K562 (cell line): Measurements from ENCODE around the gene SOX11.

ENCODE experiments used
- CHCHD3 ChIP-seq: fragments of 250-450 bp; sonication (Bioruptor Pico); IDR thresholded peaks from 2 replicates; pipeline ENCODE4 v2.1.2; 2022; ENCODE audit warnings: mild to moderate bottlenecking
- EWSR1 ChIP-seq: fragments of 450-650 bp; IDR thresholded peaks from 2 replicates; pipeline ENCODE4 v1.6.1; 2018; ENCODE audit warnings: borderline replicate concordance, mild to moderate bottlenecking, low read depth, moderate library complexity; ENCODE audit not compliant: partially characterized antibody
- EZH2 ChIP-seq: IDR thresholded peaks from 2 replicates; pipeline ENCODE4 v1.6.1; 2012; ENCODE audit warnings: low read depth, mild to moderate bottlenecking, inconsistent platforms, low read length, borderline replicate concordance
- TAL1 ChIP-seq: fragments of 450-650 bp; IDR thresholded peaks from 2 replicates; pipeline ENCODE4 v1.6.1; 2016; ENCODE audit warnings: mild to moderate bottlenecking
- TF ChIP-seq, protein P1 (sequence below), 3 experiments: fragments of 200-800 bp in 1 of 3; fragments of 250-450 bp in 1 of 3; fragments of 450-650 bp in 1 of 3; sonication (Bioruptor Pico) in 1 of 3; sonication (Bioruptor generic) in 1 of 3; formaldehyde crosslinking in 1 of 3; IDR thresholded peaks; 2 replicates each; pipeline versions ENCODE4 v1.6.1 to v1.8.0; 2016 to 2022; ENCODE audit warnings: mild to moderate bottlenecking in 2 of 3, missing genetic modification characterization in 2 of 3, missing compliant biosample characterization in 1 of 3, moderate library complexity in 1 of 3
- TF ChIP-seq, protein P2 (sequence below), 2 experiments: fragments of 150-350 bp in 1 of 2; IDR thresholded peaks; 2 replicates each; pipeline ENCODE4 v1.6.1; 2012 to 2016; ENCODE audit warnings: low read depth in 2 of 2, low read length in 2 of 2, mild to moderate bottlenecking in 1 of 2, moderate library complexity in 1 of 2

DNA sequence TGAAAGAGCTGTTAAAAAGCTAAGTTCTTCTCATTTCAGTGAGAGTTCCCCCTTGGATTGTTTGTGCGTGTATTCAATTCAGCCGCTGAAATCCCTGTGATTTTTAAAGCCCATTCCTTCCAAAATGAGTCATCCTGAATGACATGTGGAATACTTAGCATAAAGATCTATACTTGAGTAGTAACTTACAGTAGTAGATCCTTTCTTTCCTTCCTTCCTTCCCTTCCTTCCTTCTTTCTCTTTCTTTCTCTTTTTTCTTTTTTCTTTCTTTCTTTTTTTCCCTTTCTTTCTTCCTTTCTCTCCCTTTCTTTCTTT is 18.2 kb upstream of the SOX11 start:
- TF ChIP-seq EZH2 = no peak
- TF ChIP-seq, protein P1, sequence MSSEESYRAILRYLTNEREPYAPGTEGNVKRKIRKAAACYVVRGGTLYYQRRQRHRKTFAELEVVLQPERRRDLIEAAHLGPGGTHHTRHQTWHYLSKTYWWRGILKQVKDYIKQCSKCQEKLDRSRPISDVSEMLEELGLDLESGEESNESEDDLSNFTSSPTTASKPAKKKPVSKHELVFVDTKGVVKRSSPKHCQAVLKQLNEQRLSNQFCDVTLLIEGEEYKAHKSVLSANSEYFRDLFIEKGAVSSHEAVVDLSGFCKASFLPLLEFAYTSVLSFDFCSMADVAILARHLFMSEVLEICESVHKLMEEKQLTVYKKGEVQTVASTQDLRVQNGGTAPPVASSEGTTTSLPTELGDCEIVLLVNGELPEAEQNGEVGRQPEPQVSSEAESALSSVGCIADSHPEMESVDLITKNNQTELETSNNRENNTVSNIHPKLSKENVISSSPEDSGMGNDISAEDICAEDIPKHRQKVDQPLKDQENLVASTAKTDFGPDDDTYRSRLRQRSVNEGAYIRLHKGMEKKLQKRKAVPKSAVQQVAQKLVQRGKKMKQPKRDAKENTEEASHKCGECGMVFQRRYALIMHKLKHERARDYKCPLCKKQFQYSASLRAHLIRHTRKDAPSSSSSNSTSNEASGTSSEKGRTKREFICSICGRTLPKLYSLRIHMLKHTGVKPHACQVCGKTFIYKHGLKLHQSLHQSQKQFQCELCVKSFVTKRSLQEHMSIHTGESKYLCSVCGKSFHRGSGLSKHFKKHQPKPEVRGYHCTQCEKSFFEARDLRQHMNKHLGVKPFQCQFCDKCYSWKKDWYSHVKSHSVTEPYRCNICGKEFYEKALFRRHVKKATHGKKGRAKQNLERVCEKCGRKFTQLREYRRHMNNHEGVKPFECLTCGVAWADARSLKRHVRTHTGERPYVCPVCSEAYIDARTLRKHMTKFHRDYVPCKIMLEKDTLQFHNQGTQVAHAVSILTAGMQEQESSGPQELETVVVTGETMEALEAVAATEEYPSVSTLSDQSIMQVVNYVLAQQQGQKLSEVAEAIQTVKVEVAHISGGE (CRISPR knock-in tag; IDR thresholded peaks at IDR 0.05) = no peak
- TF ChIP-seq, protein P2, sequence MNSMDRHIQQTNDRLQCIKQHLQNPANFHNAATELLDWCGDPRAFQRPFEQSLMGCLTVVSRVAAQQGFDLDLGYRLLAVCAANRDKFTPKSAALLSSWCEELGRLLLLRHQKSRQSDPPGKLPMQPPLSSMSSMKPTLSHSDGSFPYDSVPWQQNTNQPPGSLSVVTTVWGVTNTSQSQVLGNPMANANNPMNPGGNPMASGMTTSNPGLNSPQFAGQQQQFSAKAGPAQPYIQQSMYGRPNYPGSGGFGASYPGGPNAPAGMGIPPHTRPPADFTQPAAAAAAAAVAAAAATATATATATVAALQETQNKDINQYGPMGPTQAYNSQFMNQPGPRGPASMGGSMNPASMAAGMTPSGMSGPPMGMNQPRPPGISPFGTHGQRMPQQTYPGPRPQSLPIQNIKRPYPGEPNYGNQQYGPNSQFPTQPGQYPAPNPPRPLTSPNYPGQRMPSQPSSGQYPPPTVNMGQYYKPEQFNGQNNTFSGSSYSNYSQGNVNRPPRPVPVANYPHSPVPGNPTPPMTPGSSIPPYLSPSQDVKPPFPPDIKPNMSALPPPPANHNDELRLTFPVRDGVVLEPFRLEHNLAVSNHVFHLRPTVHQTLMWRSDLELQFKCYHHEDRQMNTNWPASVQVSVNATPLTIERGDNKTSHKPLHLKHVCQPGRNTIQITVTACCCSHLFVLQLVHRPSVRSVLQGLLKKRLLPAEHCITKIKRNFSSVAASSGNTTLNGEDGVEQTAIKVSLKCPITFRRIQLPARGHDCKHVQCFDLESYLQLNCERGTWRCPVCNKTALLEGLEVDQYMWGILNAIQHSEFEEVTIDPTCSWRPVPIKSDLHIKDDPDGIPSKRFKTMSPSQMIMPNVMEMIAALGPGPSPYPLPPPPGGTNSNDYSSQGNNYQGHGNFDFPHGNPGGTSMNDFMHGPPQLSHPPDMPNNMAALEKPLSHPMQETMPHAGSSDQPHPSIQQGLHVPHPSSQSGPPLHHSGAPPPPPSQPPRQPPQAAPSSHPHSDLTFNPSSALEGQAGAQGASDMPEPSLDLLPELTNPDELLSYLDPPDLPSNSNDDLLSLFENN (IDR thresholded peaks at IDR 0.05; ENCODE audit: low read depth in 2 of 2, low read length in 2 of 2) = no peak
- TF ChIP-seq CHCHD3 = no peak
- TF ChIP-seq TAL1 = no peak
- TF ChIP-seq EWSR1 = no peak
